ENCODE results near the gene GOSR2.
"Not testable (repeated sequence)": the region's sequence is repeated elsewhere in the genome, so short reads cannot be mapped to it uniquely, and the experiment has no call there.

Gene GOSR2

DNA sequence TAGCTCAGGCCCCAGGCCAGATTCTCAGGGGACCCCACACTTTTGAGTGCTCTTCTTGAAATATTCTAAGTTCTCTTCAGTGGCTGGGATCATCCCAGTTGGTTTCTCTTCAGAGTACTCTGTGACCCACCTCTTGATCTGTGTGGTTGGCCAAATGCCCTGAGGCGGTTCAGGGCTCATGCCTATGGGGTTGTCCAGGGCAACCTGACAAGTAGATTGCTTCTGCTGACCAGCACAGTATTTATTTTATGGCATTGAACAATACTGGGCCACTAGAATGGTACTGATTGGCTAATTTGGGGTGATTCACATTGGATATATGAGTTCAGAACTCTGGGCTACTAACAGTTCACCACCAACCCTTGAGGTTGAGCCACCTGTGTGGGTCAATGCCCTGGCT is 7.4 kb upstream of the GOSR2 start:
- no peak for DNase-seq (ENCODE audit: low read depth)
- TF ChIP-seq, protein P1, sequence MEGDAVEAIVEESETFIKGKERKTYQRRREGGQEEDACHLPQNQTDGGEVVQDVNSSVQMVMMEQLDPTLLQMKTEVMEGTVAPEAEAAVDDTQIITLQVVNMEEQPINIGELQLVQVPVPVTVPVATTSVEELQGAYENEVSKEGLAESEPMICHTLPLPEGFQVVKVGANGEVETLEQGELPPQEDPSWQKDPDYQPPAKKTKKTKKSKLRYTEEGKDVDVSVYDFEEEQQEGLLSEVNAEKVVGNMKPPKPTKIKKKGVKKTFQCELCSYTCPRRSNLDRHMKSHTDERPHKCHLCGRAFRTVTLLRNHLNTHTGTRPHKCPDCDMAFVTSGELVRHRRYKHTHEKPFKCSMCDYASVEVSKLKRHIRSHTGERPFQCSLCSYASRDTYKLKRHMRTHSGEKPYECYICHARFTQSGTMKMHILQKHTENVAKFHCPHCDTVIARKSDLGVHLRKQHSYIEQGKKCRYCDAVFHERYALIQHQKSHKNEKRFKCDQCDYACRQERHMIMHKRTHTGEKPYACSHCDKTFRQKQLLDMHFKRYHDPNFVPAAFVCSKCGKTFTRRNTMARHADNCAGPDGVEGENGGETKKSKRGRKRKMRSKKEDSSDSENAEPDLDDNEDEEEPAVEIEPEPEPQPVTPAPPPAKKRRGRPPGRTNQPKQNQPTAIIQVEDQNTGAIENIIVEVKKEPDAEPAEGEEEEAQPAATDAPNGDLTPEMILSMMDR (IDR thresholded peaks at IDR 0.05; ENCODE audit: insufficient read depth, low read depth, low read length, missing control alignments): no peak
- no peak overlapping the region for H3K4me3 ChIP-seq (ENCODE audit: low read length)

DNA sequence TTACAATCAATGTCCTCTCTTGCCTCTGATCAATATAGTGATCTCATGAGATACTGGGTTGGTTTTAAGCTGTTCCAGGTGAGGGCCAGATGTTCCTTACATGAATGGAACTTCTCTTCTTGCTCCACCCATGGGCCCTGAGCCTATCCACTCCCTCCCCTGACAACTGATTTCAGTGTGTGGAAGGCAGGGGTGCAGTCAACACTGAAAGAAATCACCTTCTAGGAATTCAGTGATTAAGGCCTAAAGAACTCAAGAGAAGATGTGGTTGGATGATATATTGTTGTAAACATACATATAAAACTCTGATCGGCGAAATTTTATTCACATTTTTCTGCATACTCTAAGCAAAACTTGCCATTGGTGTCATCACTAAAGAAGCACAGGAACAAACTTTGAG is 6.7 kb upstream of the GOSR2 start:
- DNase-seq (ENCODE audit: low read depth): peak; percentile 59
- TF ChIP-seq, protein P1 (IDR thresholded peaks at IDR 0.05; ENCODE audit: insufficient read depth, low read depth, low read length, missing control alignments): no peak
- H3K4me3 ChIP-seq (ENCODE audit: low read length): no peak overlapping the region

DNA sequence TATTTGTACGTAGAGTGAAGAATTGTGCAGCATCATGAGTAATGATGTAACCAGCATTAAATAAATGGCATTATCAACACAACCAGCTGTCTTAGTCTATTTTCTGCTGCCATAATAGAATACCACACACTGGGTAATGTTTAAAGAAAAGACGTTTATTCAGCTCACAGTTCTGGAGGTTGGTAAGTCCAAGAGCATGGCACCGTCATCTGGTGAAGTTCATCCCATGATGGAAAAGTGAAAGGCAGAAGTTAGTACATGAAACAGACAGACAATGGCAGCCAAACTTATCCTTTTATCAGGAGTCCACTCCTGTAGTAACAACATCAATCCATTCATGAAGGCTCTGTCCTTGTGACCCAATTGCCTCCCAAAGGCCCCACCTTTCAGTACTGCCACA is 6.3 kb upstream of the GOSR2 start:
- TF ChIP-seq, protein P1 (IDR thresholded peaks at IDR 0.05; ENCODE audit: insufficient read depth, low read depth, low read length, missing control alignments): no peak
- no peak overlapping the region for H3K4me3 ChIP-seq (ENCODE audit: low read length)
- no peak for DNase-seq (ENCODE audit: low read depth)

DNA sequence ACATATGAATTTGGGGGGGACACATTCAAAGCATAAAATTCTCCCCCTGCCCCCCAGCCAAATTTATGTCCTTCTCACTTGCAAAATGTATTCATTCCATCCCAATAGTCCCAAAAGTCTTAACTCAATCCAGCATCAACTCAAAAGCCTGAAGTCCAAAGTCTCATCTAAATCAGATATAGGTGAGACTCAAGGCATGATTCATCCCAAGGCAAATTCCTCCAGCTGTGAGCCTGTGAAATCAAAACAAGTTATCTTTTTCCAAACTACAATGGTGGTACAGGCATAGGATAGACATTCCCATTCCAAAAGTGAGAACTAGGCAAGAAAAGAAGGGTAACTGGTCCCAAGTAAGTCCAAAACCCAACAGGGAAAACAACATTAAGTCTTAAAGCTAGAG is 5.9 kb upstream of the GOSR2 start:
- TF ChIP-seq, protein P1 (IDR thresholded peaks at IDR 0.05; ENCODE audit: insufficient read depth, low read depth, low read length, missing control alignments): no peak
- H3K4me3 ChIP-seq (ENCODE audit: low read length): no peak overlapping the region
- no peak for DNase-seq (ENCODE audit: low read depth)

DNA sequence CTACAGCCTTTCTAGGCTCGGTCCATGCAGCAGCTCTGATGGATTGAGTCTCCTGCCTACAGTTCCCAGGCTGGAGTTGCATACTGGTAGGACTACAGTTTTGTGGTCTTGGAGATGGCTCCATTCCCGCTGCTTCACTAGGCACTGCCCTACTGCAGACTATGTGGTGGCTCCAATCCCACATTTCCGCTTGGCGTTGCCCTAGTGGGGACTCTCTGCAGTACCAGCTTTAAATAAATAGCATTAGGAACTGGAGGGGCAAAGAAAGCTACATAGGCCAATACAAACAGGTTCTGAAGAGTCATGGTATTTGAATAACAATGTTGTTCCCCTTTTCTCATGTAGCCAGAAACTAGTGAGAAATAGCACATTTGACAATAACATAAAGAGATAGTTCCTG is 5.4 kb upstream of the GOSR2 start:
- no peak overlapping the region for H3K4me3 ChIP-seq (ENCODE audit: low read length)
- DNase-seq (ENCODE audit: low read depth): no peak
- TF ChIP-seq, protein P1 (IDR thresholded peaks at IDR 0.05; ENCODE audit: insufficient read depth, low read depth, low read length, missing control alignments): no peak

DNA sequence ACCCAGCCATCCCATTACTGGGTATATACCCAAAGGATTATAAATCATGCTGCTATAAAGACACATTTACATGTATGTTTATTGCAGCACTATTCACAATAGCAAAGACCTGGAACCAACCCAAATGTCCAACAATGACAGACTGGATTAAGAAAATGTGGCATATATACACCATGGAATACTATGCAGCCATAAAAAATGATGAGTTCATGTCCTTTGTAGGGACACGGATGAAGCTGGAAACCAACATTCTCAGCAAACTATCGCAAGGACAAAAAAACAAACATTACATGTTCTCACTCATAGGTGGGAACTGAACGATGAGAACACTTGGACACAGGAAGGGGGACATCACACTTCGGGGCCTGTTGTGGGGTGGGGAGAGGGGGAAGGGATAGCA is 998 bp upstream of the GOSR2 start:
- H3K4me3 ChIP-seq (ENCODE audit: low read length): peak overlapping the region; percentile 98
- DNase-seq (ENCODE audit: low read depth): not testable (repeated sequence)

DNA sequence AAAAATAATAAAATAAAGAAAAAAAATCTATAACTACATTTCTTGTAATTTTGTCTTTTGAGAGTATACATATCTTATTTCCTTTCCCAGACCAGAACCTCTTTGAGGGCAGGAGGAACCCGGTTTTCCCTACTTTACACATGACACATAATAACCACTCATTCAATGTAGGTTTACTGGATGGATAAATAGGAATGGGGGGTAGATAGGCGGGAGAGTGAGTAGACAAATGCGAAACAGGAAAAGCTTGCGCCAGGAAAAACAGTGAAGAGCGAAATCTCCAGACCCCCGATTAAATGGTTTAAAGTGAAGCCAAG is 515 bp upstream of the GOSR2 start:
- TF ChIP-seq, protein P1 (IDR thresholded peaks at IDR 0.05; ENCODE audit: insufficient read depth, low read depth, low read length, missing control alignments): no peak
- H3K4me3 ChIP-seq (ENCODE audit: low read length): peak overlapping the region; percentile 98
- no peak for DNase-seq (ENCODE audit: low read depth)

All from epithelial cell of esophagus (primary cell).